Left ventricle myocardium inferior (tissue), 1 donor: ENCODE results near the gene LDB3. TPM values are rescaled to one million over a fixed set of nuclear protein-coding genes. Genes with fewer than 3 reads are reported as not detected.
A peak's percentile ranks its signal among the peaks of the same experiment; 100 is the strongest.
"Not testable (repeated sequence)": the region's sequence is repeated elsewhere in the genome, so short reads cannot be mapped to it uniquely, and the experiment has no call there.

Experiments
- DNase-seq: peaks from one replicate; pipeline ENCODE4 v3.0.0-alpha.2; 2020
- H3K27ac ChIP-seq: fragments of 200-600 bp; replicated peaks from 2 replicates; pipeline ENCODE4 v1.8.0; 2021
- H3K27me3 ChIP-seq: fragments of 200-600 bp; 2 replicates; pipeline ENCODE4 v1.8.0; 2021; ENCODE audit warnings: low read depth
- H3K36me3 ChIP-seq: fragments of 200-600 bp; 2 replicates; pipeline ENCODE4 v1.8.0; 2021
- H3K4me1 ChIP-seq: fragments of 200-600 bp; 2 replicates; pipeline ENCODE4 v1.8.0; 2021
- H3K4me3 ChIP-seq: fragments of 200-600 bp; 2 replicates; pipeline ENCODE4 v1.8.0; 2021; ENCODE audit warnings: mild to moderate bottlenecking, moderate library complexity
- H3K9me3 ChIP-seq: fragments of 200-600 bp; replicated peaks from 2 replicates; pipeline ENCODE4 v1.8.0; 2021
- CTCF ChIP-seq: fragments of 200-600 bp; IDR thresholded peaks from 2 replicates; pipeline ENCODE4 v1.8.0; 2021; ENCODE audit warnings: antibody characterized with exemption, mild to moderate bottlenecking, borderline replicate concordance
- intact Hi-C: fragments of 100-400 bp; cut with micrococcal nuclease; formaldehyde crosslinking; loops from one replicate; pipeline ENCODE4 v1.11.0; 2022
- total RNA-seq: library from RNA; stranded (reverse); fragmentation: NEBNext Ultra II Directional; extraction: Animal tissue kit (Norgen Biotek cat#: 25700); gene quantifications from one replicate; pipeline ENCODE4 v1.2.1, GENCODE V29; 2021
- donor health status: DM: no; HTN: yes; CAD: no; lungs with severe emphysema.

Gene LDB3
- total RNA-seq, 1 donor from 2014 or later: 1,542 TPM

- peak overlapping the region; percentile 55 for H3K27ac ChIP-seq
- TF ChIP-seq CTCF: no peak
- no peak for DNase-seq
These were observed 23.4 kb upstream of the LDB3 start for GRCh38 chr10:86644794-86645445.

GRCh38 chr10:86645621-86646165 is 22.6 kb upstream of the LDB3 start:
- DNase-seq, H3K36me3 ChIP-seq, H3K9me3 ChIP-seq, H3K27me3 ChIP-seq, H3K4me3 ChIP-seq, intact Hi-C loops, H3K27ac ChIP-seq: not testable (repeated sequence)
- peaks cover 50% of the 10 kb centered on the region for H3K4me1 ChIP-seq

More at GRCh38 chr10:86644794-86645445, 23.4 kb upstream of the LDB3 start:
- H3K36me3 ChIP-seq: no peaks in the 10 kb centered on the region
- peaks cover 4% of the 10 kb centered on the region for H3K27me3 ChIP-seq
- no peak overlapping the region for H3K4me3 ChIP-seq
- H3K4me1 ChIP-seq: peaks cover 42% of the 10 kb centered on the region
- intact Hi-C loops: no loop called here
- no peaks in the 10 kb centered on the region for H3K9me3 ChIP-seq

GRCh38 chr10:86646532-86646931 is 21.8 kb upstream of the LDB3 start:
- Histone ChIP-seq H3K27me3 (no peaks in the 10 kb centered on the region), H3K4me1 (peaks cover 58% of the 10 kb centered on the region), H3K36me3 (no peaks in the 10 kb centered on the region), H3K4me3 (no peak overlapping the region), H3K27ac (no peak overlapping the region), H3K9me3 (no peaks in the 10 kb centered on the region)
- intact Hi-C loops: no loop called here
- DNase-seq: no peak
- TF ChIP-seq CTCF: no peak

- Histone ChIP-seq H3K4me1 (peaks cover 62% of the 10 kb centered on the region), H3K27ac (no peak overlapping the region), H3K27me3 (no peaks in the 10 kb centered on the region), H3K4me3 (no peak overlapping the region), H3K9me3 (no peaks in the 10 kb centered on the region), H3K36me3 (no peaks in the 10 kb centered on the region)
- TF ChIP-seq CTCF: no peak
- DNase-seq: no peak
- intact Hi-C loops: no loop called here
These were observed 21.4 kb upstream of the LDB3 start for GRCh38 chr10:86646933-86647332.

- H3K4me3 ChIP-seq: no peak overlapping the region
- no peak for DNase-seq
- peak overlapping the region; percentile 56 for H3K27ac ChIP-seq
- no peaks in the 10 kb centered on the region for H3K27me3 ChIP-seq
- intact Hi-C loops: no loop called here
- no peaks in the 10 kb centered on the region for H3K36me3 ChIP-seq
- no peaks in the 10 kb centered on the region for H3K9me3 ChIP-seq
- peaks cover 63% of the 10 kb centered on the region for H3K4me1 ChIP-seq
- TF ChIP-seq CTCF: no peak
These were observed 20.3 kb upstream of the LDB3 start for GRCh38 chr10:86647773-86648703.
